NCI-H345 treated with DMSO at 0.1 percent for 48 hours (cell line): ENCODE data around the gene MMP14.
"Not testable (repeated sequence)": the region's sequence is repeated elsewhere in the genome, so short reads cannot be mapped to it uniquely, and the experiment has no call there.

Experiments used
- DNase-seq: peaks from one replicate; lab custom pipeline; 2025; ENCODE audit not compliant: unreplicated experiment; lab: John Stamatoyannopoulos, UW

The MMP14 gene

DNA sequence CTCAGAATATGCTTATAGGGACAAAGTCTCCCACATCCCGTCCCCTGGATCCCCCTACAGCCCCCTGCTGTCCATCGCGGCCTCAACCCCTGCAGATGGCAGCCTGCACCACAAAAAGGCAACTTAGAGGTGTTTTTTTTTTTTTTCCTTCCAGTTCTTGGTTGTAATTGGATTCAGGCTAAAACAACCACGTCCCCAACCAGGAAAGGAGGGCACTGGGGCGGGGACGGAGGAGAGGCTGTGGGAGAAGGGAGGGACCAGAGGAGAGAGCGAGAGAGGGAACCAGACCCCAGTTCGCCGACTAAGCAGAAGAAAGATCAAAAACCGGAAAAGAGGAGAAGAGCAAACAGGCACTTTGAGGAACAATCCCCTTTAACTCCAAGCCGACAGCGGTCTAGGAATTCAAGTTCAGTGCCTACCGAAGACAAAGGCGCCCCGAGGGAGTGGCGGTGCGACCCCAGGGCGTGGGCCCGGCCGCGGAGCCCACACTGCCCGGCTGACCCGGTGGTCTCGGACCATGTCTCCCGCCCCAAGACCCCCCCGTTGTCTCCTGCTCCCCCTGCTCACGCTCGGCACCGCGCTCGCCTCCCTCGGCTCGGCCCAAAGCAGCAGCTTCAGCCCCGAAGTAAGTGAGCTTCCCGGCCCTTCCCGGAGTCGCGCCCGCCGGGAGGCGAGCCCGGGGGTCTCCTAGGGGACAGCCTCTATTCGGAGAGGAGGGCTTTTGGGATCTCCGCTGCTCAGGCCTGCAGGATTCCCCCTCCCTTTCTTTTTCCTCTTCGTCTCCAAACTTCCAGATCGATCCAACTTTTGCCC is at the start of gene MMP14:
Gene MMP14, plus strand, starts transcription at position 285 of the 813 bp plus-strand sequence. Its CDS starts 233 bp downstream, at position 518.
- DNase-seq: no peak

DNA sequence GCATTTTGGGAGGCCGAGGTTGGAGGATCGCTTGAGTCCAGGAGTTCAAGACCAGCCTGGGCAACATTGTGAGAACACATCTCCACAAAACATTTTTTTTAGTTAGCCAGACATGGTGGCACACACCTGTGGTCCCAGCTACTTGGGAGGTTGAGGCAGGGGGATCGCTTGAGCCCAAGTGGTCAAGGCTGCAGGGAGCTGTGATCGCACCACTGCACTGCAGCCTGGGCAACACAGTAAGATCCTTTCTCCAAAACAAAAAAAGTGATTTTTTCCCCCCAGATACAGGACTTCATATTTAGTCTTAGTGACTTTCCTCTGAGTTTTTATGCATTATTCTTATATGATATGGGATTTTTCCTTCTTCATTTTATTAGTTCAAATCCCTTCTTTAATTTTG is 49.7 kb upstream of the MMP14 start:
- no peak for DNase-seq

DNA sequence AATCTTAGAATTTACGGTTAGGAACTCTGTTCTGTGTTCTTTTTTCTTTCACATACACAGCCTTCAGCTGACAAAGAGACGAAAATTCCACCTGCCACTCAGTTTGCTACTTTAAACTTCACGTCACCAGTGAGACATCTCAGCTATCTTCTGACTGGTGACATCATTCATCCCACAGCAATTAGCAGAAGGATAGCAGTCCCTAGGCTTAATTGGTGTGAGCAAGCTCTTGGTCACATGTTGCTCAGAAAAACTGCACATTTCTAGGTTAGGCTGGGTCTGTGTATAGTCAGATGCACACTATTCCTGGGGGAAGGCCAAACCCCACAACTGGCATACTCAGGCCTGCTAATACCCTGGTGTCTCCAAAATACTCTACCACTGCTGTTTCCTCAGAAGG is 45.1 kb upstream of the MMP14 start:
- DNase-seq: no peak

DNA sequence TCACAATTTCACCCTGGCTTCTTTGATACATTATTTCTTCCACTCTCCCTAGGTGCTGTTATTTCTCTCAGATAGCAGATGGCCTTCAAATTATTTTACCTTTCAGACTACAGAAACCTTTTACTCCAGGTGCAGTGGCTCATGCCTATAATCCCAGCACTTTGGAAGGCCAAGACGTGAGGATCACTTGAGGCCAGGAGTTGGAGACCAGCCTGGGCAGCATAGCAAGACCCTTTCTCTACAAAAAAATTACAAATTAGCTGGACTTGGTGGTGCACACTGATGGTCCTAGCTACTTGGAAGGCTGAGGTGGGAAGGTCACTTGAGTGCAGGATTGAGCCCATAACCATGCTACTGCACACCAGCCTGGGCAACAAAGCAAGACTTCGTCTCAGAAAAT is 44.2 kb upstream of the MMP14 start:
- DNase-seq: no peak

DNA sequence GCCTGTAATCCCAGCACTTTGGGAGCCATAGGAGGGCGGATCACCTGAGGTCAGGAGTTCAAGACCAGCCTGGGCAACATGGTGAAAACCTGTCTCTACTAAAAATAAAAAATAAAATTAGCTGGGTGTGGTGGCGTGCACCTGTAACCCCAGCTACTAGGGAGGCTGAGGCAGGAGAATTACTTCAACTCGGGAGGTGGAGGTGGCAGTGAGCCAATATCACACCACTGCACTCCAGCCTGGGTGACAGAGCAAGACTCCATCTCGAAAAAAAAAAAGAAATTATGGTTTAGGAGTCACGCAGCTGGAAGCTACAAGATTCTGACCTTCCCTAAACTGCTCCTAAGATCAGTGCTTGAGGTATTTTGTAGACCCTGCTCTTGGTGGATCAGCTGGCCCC is 42.8 kb upstream of the MMP14 start:
- DNase-seq: not testable (repeated sequence)

DNA sequence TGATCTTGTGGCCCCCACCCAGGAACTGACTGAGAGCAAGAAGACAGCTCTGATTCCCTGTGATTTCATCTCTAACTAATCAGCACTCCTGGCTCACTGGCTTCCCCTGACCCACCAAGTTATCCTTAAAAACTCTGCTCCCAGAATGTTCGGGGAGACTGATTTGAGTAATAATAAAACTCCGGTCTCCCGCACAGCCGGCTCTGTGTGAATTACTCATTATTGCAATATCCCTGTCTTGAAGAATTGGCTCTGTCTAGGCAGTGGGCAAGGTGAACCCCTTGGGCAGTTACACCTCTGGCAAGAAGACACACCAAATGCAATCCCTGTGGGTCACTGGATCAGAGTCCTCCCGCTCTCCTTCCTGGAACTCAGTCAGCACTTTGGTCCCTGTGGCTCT is 42.4 kb upstream of the MMP14 start:
- no peak for DNase-seq

DNA sequence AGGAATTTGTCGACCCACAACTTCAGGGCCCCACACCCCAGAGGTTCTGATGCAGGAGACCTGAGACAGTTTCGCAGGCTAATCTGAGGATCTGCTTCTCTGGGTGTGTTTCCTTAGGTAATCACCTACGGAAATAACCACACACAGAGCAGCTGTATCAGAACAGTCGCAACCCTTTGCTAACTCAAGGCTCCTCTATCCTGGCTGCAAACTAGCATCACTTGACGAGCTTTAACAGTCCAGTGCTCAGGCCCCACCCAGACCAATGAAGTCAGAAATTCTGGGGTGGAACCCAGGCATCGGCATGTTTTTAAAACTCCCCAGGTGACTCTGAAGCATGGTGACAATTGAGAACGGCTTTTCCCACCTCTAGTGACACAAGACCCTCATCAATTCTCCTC is 41.8 kb upstream of the MMP14 start:
- DNase-seq: no peak

DNA sequence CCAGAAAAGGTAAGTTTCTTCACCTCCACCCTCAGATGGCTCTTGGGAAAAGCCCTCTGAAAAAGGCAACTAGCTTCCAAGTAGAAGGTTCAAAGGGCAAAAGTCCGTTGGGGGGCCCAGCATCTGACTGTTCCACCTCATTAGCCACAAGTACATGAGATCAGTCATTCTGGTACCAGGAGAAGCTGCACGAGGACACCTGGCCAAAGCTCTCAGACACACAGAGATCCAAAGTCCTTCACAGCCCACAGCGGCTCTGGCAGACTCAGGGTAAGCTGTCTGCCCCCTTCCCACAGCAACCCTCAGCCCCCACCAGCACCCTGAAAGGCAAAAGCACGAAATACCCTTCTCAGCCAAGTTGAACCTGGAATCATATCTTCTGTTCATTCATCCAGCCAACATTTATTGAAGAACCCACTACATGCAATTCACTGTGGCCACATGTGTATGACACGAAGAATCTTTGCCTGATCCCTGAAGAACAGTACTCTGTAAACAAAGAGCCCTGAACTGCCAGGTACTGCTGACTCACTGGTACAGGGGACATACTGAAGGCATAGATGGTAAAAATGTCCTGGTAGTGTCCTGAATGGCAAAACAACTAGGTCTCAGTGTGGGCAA is 40.2 kb upstream of the MMP14 start:
- DNase-seq: no peak

DNA sequence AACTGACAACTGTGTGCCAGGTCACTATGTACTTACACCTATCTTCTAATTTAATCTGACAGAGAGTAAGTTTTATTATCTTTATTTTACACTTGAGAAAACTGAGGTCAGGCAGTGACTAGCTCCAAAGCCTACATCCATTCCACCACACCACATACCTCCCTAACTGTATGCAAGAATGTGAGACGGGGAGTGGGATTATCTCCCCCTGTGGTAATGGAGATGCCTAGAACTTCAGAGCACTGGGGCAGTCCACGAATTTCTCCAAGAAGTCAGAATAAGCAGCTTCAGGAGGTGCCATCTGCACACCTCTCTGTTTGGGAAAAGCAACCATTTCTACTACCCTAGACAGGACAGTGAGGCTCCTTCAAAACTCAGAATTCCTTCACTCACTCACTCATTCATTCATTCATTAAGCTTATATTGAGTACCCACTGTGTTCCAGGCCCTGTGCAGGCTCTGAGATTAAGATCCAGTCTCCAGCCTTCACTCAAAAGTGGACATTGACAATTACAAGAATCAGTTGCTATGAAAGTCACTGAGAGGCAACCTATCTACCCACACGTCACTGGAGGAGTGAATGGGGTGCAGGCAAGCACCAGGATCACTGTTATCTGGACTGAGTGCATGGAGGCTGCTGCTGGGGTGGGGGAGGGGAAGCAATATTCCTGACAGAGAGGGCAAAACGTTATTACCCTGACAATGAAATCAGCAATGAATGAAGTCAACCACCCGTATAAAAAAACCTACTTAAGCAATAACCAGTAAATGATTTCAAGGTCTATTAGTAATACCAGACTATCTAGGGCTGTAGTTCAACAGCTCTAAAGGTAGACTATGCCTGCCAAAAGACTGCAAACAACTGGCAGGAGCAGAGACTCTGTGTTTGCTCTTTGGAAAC is 39.1 kb upstream of the MMP14 start:
- no peak for DNase-seq

DNA sequence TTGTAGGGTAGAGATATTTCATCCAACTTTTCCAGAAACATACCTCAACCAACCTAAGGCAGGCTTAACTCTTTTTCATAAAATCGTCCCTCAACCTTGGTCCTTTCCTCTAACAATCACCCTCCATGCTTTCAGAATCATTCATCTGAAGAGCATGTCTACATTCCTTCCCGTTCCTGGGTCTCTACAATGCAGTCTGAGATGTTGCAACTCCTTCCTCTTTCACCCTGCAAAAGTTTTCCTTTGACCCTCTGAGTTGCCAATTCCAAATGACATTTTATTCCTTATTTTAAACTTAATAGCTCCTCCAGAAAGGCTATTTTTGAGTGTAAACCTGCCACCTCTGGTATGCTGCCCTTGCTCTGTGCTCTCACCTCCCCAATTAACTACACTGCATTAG is 37.9 kb upstream of the MMP14 start:
- DNase-seq: no peak

DNA sequence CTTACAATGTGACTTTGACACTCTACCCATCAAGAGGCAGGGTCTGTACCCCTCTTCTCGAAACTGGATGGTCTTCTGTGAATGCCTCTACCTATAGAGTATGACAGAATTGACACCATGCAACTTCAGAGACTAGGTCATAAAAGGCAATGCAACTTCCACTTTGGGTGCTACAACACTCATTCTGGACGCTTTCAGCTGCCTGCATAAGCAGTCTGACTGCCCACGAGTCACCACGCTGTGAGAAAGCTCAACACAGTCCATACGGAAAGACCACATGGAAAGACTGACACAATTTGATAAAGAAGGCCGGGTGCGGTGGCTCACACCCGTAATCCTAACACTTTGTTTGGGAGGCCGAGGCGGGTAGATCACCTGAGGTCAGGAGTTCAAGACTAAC is 36.0 kb upstream of the MMP14 start:
- DNase-seq: no peak

DNA sequence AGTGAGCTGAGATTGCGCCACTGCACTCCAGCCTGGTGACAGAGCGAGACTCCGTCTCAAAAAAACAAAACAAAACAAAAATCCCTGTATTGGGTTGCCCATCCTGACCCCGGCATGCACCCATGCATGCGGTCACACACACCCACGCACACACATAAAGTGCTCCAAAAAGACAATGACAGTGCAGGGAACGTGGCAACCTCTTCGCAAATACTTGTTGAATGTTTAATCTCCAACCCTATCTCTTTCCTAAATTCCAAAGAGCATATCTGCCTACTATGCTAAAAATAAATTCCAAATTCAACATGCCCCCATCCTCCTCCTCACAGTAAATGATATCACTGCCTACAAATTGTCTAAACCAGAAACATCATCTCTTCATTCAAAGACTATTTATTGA is 34.7 kb upstream of the MMP14 start:
- no peak for DNase-seq

DNA sequence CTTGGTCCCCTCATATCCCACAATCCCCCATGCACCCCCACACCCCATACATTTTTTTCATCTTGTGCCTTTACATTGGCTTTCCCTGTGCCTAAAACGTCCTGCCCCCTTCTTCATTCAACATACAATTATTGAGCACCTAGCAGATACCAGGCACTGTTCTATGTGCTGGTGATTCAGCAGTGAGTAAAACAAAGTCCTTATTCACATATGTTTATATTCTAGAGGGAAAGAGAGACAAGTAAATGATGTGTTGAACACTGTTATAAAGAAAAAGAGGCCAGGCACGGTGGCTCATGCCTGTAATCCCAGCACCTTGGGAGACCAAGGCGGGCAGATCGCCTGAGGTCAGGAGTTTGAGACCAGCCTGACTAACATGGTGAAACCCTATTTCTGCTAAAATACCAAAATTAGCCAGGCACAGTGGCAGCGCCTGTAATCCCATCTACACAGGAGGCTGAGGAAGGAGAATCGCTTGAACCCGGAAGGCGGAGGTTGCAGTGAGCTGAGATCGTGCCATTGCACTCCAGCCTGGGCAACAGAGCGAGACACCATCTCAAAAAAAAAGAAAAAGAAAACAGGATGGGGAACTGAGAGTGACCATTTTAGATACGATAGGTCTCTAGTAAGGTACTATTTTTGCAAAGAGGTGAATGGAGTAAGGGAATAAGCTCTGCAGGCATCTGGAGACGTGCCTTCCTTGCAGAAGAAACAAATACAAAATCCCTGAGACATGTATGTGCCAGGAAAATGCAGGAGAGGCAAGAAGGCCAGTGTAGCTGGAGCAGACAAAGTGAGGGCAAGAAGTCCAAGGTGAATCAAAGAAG is 33.3 kb upstream of the MMP14 start:
- DNase-seq: no peak

DNA sequence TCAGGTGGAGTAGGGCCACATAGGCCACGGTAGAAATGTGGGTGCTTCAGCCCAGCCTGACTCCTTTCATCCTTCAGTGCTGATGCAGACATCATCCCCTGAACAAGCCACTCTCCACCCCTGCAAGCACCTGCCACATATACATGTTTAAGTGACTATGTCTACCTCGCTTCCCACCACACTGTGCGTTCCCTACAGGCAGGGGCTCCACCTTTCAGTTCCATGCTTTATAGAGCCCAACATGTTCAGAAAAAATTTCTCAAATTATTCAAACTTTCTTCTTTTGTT is 32.8 kb upstream of the MMP14 start:
- DNase-seq: no peak

DNA sequence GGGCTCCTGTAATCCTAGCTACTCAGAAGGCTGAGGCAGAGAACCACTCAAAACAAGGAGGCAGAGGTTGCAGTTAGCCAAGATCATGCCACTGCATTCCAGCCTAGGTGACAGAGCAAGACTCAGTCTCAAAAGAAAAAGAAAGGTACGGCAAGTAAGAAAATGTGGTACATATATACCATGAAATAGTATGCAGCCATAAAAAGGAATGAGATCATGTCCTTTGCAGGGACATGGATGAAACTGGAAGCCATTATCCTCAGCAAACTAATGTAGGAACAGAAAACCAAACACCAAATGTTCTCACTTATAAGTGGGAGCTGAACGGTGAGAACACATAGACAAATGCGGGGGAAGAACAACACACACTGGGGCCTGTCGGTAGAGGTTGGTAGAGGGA is 31.1 kb upstream of the MMP14 start:
- not testable (repeated sequence) for DNase-seq

DNA sequence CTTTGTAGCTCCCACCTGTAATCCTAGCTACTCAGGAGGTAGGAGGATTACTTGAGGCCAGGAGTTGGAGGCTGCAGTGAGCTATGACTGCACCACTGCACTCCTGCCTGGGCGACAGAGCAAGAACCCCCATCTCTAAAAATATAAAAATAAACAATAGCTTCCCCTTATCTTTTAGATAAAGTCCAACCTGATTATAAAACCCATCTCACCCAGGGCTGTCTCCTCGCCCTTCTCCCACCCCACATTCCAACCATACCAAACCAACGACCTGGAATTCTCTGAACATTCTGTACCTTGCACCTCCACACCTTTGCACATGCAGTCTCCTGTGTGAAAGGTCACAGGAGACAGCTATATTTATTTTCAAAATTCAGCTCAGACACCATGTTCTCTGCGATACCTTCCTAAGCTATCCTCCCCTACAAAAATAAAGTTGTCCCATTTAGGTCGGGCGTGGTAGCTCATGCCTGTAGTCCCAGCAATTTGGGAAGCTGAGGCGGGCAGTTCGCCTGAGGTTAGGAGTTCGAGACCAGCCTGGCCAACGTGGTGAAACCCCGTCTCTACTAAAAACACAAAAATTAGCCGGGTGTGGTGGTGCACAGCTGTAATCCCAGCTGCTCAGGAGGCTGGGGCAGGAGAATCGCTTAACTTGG is 28.8 kb upstream of the MMP14 start:
- DNase-seq: no peak

DNA sequence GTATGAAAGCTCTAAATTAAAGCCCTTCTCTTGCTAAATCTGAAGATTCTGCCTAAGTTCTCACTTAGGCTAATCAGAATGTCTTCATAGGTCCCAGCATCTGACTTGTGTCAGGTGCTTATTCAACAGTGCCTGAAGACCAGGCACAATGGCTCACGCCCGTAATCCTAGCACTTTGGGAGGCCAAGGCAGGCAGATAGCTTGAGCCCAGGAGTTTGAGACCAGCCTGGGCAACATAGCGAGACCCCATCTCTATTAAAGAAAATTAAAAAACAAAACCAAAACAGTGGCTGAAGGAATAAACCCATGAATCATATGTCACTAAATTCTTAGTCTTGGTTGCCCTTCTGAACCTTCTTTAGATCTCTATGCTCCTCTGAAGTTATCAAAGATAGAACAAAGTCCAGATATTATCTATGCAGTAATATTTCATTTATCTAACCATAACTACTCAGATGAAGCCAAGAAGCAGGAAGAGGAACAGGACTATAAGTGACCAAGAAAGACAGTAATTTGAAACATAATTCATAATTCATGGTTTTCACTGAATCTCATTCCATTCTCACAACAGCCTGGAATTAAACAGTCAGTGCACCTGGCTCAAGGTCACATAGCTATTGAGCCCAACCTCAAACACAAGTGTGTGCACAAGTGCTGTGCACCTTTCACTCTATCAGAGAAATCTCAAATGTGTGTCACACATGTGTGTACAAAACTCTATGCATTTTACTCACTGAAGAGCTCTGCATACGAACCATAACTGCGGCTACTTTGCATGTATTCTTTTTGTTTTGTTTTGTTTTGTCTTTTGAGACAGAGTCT is 27.8 kb upstream of the MMP14 start:
- no peak for DNase-seq

DNA sequence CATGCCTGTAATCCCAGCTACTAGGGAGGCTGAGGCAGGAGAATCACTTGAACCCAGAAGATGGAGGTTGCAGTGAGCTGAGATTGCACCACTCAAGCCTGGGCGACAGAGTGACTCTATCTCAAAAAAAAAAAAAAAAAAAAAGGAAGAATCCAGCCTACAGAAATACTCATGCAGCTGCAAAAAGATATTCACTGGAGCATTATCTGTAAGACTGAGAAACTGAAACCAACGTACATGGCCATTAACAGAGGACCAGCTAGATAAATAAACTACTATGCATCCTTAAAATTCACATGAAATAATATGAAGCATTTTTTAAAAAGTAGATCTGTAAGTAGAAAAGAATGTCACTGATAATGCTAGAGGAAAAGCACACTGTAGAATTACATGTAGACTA is 24.7 kb upstream of the MMP14 start:
- no peak for DNase-seq

DNA sequence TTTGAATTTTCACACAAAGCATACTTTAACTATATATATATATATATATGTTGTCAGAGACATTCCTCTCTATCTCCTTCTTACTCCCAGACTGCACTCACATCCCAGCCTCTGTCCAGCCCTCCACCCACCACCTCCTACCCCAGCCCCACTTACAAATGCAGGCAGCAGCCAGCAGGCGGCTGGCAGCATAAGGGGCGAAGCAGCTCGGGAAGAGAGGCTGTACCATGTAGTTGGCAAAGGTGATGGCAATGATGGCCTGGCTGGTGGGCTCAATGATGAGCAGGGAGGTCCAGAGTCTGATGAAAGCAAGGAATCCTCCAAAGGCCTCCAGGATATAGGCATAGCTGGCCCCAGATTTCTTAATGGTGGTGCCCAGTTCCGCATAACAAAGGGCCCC is 23.6 kb upstream of the MMP14 start:
- no peak for DNase-seq

DNA sequence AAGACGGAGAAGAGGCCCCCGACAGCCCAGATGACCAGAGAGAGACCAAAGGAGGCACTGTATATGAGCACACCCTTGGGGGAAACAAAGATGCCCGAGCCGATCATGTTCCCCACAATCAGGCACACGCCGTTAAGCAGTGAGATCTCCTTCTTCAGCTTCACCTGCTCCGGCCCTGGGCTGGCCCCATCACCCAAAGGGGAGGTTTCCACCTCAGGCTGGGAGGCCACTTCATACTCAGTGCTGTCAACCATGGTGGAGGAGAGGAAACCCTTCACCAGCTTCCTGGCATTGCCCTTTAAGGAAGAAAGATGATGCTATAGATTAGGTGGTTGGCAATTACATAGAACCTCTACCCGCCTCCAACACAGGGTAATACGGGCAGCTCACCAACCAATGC is 23.2 kb upstream of the MMP14 start:
- DNase-seq: no peak
